IMR-90 (cell line): ENCODE results near the gene TTC28.

Source experiments
- CEBPB ChIP-seq: IDR thresholded peaks from 2 replicates; pipeline ENCODE4 v1.6.1; 2012; ENCODE audit warnings: low read depth, low read length, improper control_type of control experiment
- CHD1 ChIP-seq: IDR thresholded peaks from 2 replicates; pipeline ENCODE4 v1.6.1; 2012; ENCODE audit warnings: low read depth, low read length, improper control_type of control experiment
- MAZ ChIP-seq: IDR thresholded peaks from 2 replicates; pipeline ENCODE4 v1.6.1; 2012; ENCODE audit warnings: low read depth, mild to moderate bottlenecking, low read length, improper control_type of control experiment, moderate library complexity, borderline replicate concordance
- NFE2L2 ChIP-seq: fragments of 150-350 bp; IDR thresholded peaks from 2 replicates; pipeline ENCODE4 v1.6.1; 2016; ENCODE audit warnings: low read depth, mild to moderate bottlenecking, low read length
- POLR2A ChIP-seq: IDR thresholded peaks from 2 replicates; pipeline ENCODE4 v1.6.1; 2012; ENCODE audit warnings: mild to moderate bottlenecking, low read depth, low read length
- RAD21 ChIP-seq: IDR thresholded peaks from 2 replicates; pipeline ENCODE4 v1.6.1; 2012; ENCODE audit warnings: low read length, improper control_type of control experiment
- SMC3 ChIP-seq: fragments of 150-350 bp; IDR thresholded peaks from 2 replicates; pipeline ENCODE4 v1.6.1; 2016; ENCODE audit warnings: low read depth, mild to moderate bottlenecking, antibody characterized with exemption, low read length, moderate library complexity
- TF ChIP-seq, protein P1 (sequence below): conservative IDR thresholded peaks from 2 replicates; pipeline ENCODE4 v1.5.1; 2012; ENCODE audit warnings: mild to moderate bottlenecking, low read depth, low read length, improper control_type of control experiment
- TF ChIP-seq, protein P2 (sequence below): fragments of 150-350 bp; IDR thresholded peaks from 2 replicates; pipeline ENCODE4 v1.6.1; 2016; ENCODE audit warnings: low read depth, mild to moderate bottlenecking, low read length, moderate library complexity, borderline replicate concordance

DNA sequence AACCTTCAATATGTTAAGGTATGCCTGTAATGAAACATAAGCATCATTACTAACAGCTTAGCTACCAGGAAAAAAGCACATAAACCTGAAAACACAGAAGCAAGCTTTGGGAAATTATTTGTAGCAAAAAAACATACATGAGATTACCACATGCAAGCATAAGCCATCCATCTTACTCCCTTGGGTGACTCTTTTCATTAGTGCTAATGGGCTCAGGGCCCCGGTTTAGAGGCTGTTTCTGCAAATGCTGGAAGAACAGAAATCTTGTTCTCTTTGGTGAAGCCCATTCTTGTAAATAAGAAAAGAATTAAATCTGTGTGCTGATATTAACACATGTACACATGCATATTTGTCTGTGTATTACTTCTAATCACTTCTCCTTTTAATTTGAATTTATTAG is 314.3 kb downstream of the TTC28 start:
- TF ChIP-seq, protein P1, sequence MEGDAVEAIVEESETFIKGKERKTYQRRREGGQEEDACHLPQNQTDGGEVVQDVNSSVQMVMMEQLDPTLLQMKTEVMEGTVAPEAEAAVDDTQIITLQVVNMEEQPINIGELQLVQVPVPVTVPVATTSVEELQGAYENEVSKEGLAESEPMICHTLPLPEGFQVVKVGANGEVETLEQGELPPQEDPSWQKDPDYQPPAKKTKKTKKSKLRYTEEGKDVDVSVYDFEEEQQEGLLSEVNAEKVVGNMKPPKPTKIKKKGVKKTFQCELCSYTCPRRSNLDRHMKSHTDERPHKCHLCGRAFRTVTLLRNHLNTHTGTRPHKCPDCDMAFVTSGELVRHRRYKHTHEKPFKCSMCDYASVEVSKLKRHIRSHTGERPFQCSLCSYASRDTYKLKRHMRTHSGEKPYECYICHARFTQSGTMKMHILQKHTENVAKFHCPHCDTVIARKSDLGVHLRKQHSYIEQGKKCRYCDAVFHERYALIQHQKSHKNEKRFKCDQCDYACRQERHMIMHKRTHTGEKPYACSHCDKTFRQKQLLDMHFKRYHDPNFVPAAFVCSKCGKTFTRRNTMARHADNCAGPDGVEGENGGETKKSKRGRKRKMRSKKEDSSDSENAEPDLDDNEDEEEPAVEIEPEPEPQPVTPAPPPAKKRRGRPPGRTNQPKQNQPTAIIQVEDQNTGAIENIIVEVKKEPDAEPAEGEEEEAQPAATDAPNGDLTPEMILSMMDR = no peak
- TF ChIP-seq POLR2A (no peak), MAZ (no peak), CHD1 (no peak), RAD21 (no peak), NFE2L2 (no peak), CEBPB (no peak), SMC3 (no peak)
- TF ChIP-seq, protein P2, sequence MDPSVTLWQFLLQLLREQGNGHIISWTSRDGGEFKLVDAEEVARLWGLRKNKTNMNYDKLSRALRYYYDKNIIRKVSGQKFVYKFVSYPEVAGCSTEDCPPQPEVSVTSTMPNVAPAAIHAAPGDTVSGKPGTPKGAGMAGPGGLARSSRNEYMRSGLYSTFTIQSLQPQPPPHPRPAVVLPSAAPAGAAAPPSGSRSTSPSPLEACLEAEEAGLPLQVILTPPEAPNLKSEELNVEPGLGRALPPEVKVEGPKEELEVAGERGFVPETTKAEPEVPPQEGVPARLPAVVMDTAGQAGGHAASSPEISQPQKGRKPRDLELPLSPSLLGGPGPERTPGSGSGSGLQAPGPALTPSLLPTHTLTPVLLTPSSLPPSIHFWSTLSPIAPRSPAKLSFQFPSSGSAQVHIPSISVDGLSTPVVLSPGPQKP = no peak
